GM19372 (cell line): ENCODE measurements around the gene UBE2K.
A peak's percentile ranks its signal among the peaks of the same experiment; 100 is the strongest.
"Not testable (repeated sequence)": the region's sequence is repeated elsewhere in the genome, so short reads cannot be mapped to it uniquely, and the experiment has no call there.

ENCODE experiments used
- ATAC-seq: cut with Tn5 transposase; IDR thresholded peaks from one replicate; pipeline ENCODE4 v1.9.1; 2021; ENCODE audit warnings: mild to moderate bottlenecking, low read depth, moderate library complexity; ENCODE audit not compliant: unreplicated experiment

UBE2K gene

GRCh38 chr4:39685990-39686389 lies 11.9 kb upstream of the UBE2K start:
- ATAC-seq, result no peak

- ATAC-seq, result no peak
Observed at GRCh38 chr4:39687014-39687413, 10.9 kb upstream of the UBE2K start.

- no peak for ATAC-seq
Observed at GRCh38 chr4:39689970-39690369, 8.0 kb upstream of the UBE2K start.

- peak; percentile 19 for ATAC-seq
Observed at GRCh38 chr4:39698424-39699009, 581 bp downstream of the UBE2K start.

- no peak for ATAC-seq
Observed at GRCh38 chr4:39699687-39700409, 1.9 kb downstream of the UBE2K start.

GRCh38 chr4:39700554-39700953 lies 2.6 kb downstream of the UBE2K start:
- ATAC-seq, result no peak

GRCh38 chr4:39702716-39703115 lies 4.8 kb downstream of the UBE2K start:
- no peak for ATAC-seq

GRCh38 chr4:39704789-39705188 lies 6.9 kb downstream of the UBE2K start:
- not testable (repeated sequence) for ATAC-seq

- ATAC-seq, result no peak
Observed at GRCh38 chr4:39706334-39706733, 8.4 kb downstream of the UBE2K start.

- no peak for ATAC-seq
Observed at GRCh38 chr4:39706741-39707511, 9.0 kb downstream of the UBE2K start.

- no peak for ATAC-seq
Observed at GRCh38 chr4:39710098-39710896, 12.4 kb downstream of the UBE2K start.

GRCh38 chr4:39712819-39713607 lies 15.1 kb downstream of the UBE2K start:
- no peak for ATAC-seq

- ATAC-seq, result no peak
Observed at GRCh38 chr4:39713691-39714090, 15.8 kb downstream of the UBE2K start.

GRCh38 chr4:39714166-39714565 lies 16.2 kb downstream of the UBE2K start:
- no peak for ATAC-seq

- no peak for ATAC-seq
Observed at GRCh38 chr4:39715788-39716187, 17.9 kb downstream of the UBE2K start.

- ATAC-seq, result no peak
Observed at GRCh38 chr4:39716356-39716755, 18.4 kb downstream of the UBE2K start.

GRCh38 chr4:39717743-39718142 lies 19.8 kb downstream of the UBE2K start:
- not testable (repeated sequence) for ATAC-seq

- ATAC-seq, result no peak
Observed at GRCh38 chr4:39718366-39719323, 20.7 kb downstream of the UBE2K start.
